ENCODE measurements around the gene RESF1.

Gene RESF1

GRCh38 chr12:31959701-31960391 is 631 bp downstream of the RESF1 start:
- DNase-seq: peak; percentile 68

- DNase-seq: no peak
Measured at GRCh38 chr12:31961137-31961536, 1.9 kb downstream of the RESF1 start.

DNA sequence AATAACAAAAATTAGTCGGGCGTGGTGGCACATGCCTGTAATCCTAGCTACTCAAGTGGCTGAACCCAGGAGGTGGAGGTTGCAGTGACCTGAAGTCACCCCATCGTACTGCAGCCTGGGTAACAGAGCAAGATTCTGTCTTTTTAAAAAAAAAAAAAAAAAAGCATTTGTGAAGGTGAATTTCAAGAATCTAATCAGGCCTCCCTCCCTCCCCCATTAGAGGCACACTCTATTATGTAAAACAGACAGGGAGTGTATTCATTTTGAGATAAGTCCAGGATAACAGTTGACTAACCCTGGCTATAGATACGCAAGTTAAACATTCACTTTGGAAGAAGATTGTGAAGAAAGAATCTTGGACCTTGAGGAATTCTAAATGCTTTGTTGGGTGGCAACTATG is 2.9 kb downstream of the RESF1 start:
- DNase-seq: no peak

GRCh38 chr12:31964280-31964679 is 5.1 kb downstream of the RESF1 start:
- DNase-seq: no peak

DNA sequence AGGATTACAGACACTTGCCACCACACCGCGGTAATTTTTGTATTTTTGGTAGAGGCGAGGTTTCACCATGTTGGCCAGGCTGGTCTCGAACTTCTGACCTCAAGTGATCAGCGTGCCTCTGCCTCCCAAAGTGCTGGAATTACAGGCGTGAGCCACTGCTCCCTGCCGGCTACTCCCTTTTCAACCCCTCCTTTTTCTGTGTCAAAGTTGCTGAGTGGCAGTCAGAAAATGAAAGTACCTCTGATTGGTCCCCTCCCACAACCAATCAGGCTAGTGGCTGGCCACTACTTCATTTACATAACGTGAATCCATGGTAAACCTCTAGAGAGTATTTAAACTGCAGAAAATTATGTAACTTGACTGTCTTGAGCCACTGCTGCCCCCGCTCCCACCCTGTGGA is 5.9 kb downstream of the RESF1 start:
- no peak for DNase-seq

DNA sequence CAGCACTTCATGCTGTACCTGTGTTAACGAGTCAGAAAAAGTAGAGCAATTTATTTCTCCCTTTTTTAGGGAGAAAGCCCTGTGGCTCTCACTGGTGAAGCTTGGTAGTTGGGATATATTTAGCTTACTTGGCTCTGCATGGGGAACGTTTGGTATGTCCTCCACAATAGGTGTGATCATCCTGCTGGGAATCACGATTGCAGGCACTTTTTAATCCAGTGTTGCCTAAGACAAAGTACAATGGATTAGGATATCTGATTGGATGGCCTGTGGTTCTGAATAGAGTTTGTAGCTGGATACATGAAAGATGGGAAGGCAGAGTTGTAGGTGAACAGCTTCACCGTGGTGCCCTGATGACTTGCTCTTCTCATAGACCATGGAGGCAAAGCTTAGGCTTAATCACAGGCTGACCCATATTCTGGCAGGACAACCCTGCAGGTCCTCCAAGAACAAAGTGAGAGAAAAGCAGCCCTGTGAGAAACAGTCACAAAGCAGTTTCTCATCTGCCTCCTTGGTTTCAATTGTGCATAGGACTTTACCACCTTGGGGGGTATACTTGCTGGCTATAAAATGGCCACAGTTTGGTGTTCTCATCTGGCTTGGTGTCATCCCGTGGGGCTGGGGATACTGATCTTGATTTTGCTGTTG is 7.5 kb downstream of the RESF1 start:
- DNase-seq: no peak

- no peak for DNase-seq
Measured at GRCh38 chr12:31967539-31967938, 8.3 kb downstream of the RESF1 start.

DNA sequence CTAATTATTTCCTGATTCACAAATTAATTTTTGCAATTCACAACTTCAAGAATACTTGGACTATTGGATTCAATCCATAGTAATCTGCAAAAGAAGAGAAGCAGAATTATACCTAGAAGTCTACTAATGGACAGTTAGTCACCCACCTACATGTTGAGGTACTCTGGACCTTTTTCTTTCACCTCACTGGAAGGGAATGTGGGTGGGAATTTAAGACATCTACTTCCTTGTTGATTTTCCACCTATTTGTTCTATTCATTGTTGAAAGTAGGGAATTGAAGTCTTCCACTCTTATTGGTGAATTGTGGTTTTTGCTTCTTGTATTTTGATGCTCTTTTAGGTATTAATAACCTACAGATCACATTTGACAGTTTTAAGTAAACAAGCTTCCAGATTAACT is 11.0 kb downstream of the RESF1 start:
- no peak for DNase-seq

GRCh38 chr12:31973818-31974217 is 14.6 kb downstream of the RESF1 start:
- DNase-seq: no peak

- DNase-seq: no peak
Measured at GRCh38 chr12:31974673-31975072, 15.5 kb downstream of the RESF1 start.

DNA sequence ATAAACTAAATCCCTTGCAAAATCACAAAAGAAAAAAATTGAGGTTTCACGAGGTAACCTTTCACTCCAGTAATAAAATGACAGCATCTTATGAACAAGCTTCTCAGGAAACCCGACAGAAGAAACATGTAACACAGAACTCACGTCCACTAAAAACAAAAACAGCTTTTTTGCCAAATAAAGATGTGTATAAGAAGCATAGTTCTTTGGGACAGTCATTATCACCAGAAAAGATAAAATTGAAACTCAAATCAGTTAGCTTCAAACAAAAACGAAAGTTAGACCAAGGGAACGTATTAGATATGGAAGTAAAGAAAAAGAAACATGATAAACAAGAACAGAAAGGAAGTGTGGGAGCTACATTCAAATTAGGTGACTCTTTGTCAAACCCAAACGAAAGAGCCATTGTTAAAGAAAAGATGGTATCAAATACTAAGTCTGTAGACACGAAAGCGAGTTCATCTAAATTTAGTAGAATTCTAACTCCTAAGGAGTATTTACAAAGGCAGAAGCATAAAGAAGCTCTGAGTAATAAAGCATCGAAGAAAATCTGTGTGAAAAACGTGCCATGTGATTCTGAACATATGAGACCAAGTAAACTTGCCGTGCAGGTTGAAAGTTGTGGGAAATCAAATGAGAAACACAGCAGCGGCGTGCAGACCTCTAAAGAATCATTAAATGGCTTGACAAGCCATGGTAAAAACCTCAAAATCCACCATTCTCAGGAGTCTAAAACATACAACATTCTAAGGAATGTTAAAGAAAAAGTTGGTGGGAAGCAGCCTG is 25.8 kb downstream of the RESF1 start:
- DNase-seq: no peak

- no peak for DNase-seq
Measured at GRCh38 chr12:31985832-31986231, 26.6 kb downstream of the RESF1 start.

GRCh38 chr12:31989571-31990362 is 30.6 kb downstream of the RESF1 start:
- DNase-seq: no peak

GRCh38 chr12:31991146-31991545 is 31.9 kb downstream of the RESF1 start:
- no peak for DNase-seq

GRCh38 chr12:31991815-31992214 is 32.6 kb downstream of the RESF1 start:
- no peak for DNase-seq

- no peak for DNase-seq
Measured at GRCh38 chr12:31999692-32000091, 40.5 kb downstream of the RESF1 start.

DNA sequence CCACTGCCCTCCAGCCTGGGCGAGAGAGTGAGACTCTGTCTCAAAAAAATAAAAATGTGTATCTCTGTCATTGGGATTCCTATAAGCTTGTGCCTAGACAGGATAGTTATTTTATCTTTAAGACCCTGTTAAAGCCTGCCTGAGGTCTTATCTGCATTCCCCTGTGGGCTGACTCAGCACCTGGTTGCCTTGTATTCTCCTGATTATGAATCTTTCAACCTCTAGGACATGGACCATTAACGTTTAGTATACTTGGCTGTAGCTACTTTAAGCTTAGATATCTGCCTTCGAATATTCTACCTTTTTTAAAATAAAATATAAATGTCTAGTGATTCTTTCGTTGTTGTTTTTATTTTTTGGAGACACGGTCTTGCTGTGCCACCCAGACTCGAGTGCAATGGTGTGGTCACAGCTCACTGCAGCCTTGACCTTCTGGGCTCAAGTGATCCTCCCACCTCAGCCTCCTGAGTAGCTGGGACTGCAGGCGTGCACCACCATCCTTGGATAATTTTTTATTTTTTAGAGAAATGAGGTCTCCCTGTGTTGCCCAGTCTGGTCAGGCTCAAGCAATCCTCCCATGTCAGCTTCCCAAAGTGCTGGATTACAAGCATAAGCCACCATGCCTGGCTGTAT is 41.3 kb downstream of the RESF1 start:
- no peak for DNase-seq

DNA sequence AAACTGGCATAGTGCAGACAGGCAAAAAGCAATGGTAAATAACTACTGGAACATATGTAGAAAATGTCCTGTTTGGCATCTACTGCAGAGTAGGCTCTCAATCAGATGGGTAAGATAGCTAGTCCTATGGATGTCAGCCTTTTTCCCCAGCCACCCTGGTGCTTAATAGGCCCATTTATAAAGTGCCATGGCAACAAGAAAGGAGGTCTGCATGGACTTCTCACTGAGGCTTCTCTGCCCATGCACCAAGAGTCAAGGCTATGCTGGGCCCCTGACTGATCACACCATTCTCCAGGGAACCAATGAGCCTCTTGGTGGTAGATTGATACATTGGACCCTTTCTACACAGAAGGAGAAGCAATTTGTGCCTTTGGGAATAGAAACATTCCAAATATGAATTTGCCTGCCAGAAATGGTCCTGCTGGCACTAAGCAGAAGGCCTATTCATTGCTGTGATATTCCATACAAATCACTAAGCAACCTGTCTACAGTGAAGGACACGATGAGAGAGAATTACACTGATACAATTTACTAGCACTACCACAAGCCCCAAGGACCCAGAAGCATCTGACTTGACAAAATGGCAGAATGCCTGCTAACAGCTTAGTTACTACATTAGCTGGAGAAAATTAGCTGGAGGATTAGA is 43.8 kb downstream of the RESF1 start:
- no peak for DNase-seq

DNA sequence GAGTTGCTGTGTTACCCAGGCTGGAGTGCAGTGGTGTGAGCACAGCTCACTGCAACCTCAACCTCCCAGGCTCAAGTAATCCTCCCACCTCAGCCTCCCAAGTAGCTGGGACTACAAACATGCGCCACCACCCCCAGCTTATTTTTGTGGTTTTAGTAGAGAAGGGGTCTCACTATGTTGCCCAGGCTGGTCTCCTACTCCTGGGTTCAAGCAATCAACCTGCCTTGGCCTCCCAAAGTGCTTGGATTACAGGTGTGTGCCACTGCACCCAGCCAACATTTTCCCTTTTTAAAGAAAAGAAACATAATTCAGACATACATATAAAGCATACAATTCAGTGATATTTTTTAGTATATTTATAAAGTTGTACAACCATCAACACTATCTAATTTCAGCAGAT is 44.4 kb downstream of the RESF1 start:
- no peak for DNase-seq

GRCh38 chr12:32005496-32006125 is 46.4 kb downstream of the RESF1 start:
- DNase-seq: no peak
